Aorta (tissue), 5 donors: Measurements from ENCODE around the gene MATN3. TPM values are rescaled to one million over a fixed set of nuclear protein-coding genes. Genes with fewer than 3 reads are reported as not detected.

Source experiments
- ATAC-seq: fragments of 200-7000 bp; cut with Tn5 transposase; one replicate; pipeline ENCODE4 v1.9.1; 2022; ENCODE audit warnings: moderate library complexity; ENCODE audit not compliant: low FRiP score
- DNase-seq, 2 donors: peaks; one replicate each; pipeline ENCODE4 v3.0.0-alpha.2; 2020
- H3K27ac ChIP-seq, 2 donors: one replicate each; pipeline ENCODE4 v1.5.1; 2013; ENCODE audit warnings: low read length in 2 of 2, mild to moderate bottlenecking in 2 of 2, moderate library complexity in 2 of 2, control low read depth in 1 of 2, inconsistent platforms in 1 of 2, low read depth in 1 of 2
- H3K27me3 ChIP-seq, 2 donors: one replicate each; pipeline ENCODE4 v1.6.1; 2013; ENCODE audit warnings: control low read depth in 1 of 2, low read length in 1 of 2, mild to moderate bottlenecking in 1 of 2, moderate library complexity in 1 of 2; ENCODE audit not compliant: insufficient read depth in 2 of 2, control insufficient read depth in 1 of 2
- H3K36me3 ChIP-seq, 2 donors: one replicate each; pipeline ENCODE4 v1.6.1; 2013; ENCODE audit warnings: control low read depth in 1 of 2, low read length in 1 of 2, mild to moderate bottlenecking in 1 of 2; ENCODE audit not compliant: insufficient read depth in 2 of 2, control insufficient read depth in 1 of 2
- H3K4me1 ChIP-seq, 2 donors: one replicate each; pipeline ENCODE4 v1.6.1; 2013; ENCODE audit warnings: low read length in 2 of 2, control low read depth in 1 of 2, mild to moderate bottlenecking in 1 of 2, moderate library complexity in 1 of 2; ENCODE audit not compliant: insufficient read depth in 2 of 2, control insufficient read depth in 1 of 2
- H3K4me3 ChIP-seq, 2 donors: one replicate each; pipeline ENCODE4 v1.5.1; 2013; ENCODE audit warnings: low read length in 2 of 2, control low read depth in 1 of 2, mild to moderate bottlenecking in 1 of 2
- H3K9me3 ChIP-seq: one replicate; pipeline ENCODE4 v1.6.1; 2013; ENCODE audit warnings: mild to moderate bottlenecking, low read length; ENCODE audit not compliant: control insufficient read depth
- WGBS, 2 donors: extraction: QIAGEN DNeasy Blood & Tissue Kit; methylation state at CpG; one replicate each; pipeline ENCODE4 v1.1.7; 2013; 5-methylcytosine and 5-hydroxymethylcytosine counted together
- intact Hi-C, 2 donors: fragments of 100-400 bp; cut with DNase I; formaldehyde crosslinking; loops; one replicate each; pipeline versions ENCODE4 v1.14.2 to v1.15.0; 2022
- polyA plus RNA-seq, 2 donors: library from polyadenylated mRNA; stranded (reverse); fragments of 200-250 nt; gene quantifications; one replicate each; pipeline ENCODE4 v1.2.3, GENCODE V29; 2013
- total RNA-seq, 2 donors: library from RNA; stranded (reverse); fragmentation: NEBNext Ultra II Directional; extraction: Animal tissue kit (Norgen Biotek cat#: 25700); gene quantifications; one replicate each; pipeline ENCODE4 v1.2.1, GENCODE V29; 2021
- donor health status: healthy with polysubstance abuse.
- donor health status: Bipolar disorder and iron deficiency.
- donor health status: DM: no; HTN: no; CAD: no.
- donor health status: DM: no; HTN: no; CAD: no.
- donor health status: DM: yes; HTN: yes; CAD: no.

The MATN3 gene
- total and polyA plus RNA-seq, 4 donors = 0.13 to 1.9 (median 1.7) TPM

DNA sequence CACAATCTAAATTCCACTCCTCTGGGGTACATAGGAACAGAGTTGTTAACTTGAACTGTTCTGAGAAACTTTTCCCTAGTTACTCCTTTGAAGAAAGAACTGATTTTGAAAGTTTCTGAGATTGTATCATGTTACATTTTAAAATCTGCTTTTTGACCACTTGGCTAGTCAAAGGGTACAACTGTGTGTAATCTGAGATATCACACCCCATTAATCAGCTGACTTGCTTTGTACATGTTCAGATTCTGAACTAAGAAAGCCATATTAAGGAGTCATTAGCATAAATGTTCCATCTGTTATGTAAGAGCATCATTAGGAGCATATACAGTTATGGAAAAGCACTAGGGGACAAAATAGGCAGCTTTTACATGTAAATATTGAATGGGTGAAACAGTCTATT, 18.7 kb downstream of the MATN3 start:
- no peak overlapping the region for H3K27ac ChIP-seq
- ATAC-seq (no peak), DNase-seq (no peak)
- no peaks in the 10 kb centered on the region for H3K9me3 ChIP-seq
- H3K36me3 ChIP-seq = no peaks in the 10 kb centered on the region
- no peak overlapping the region for H3K4me3 ChIP-seq
- intact Hi-C loops = no loop called here
- H3K27me3 ChIP-seq = no peaks in the 10 kb centered on the region
- H3K4me1 ChIP-seq = no peaks in the 10 kb centered on the region

DNA sequence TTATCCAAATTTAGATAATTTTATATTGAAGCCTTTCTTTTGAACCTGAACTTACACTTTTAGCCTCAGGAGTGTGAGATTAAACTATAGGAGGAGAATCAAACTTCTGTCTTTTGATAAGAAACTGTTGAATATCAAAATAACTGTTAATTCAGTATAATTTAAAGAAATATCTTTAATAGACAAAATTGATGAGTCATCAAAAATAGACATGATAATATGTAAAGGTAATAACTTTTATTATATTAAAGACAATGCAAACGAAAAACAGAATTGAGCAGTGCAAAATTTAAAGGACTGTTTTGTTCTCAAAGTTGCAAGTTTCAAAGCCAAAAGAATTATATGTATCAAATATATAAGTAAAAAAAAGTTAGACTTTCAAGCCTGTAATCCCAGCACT, 20.6 kb downstream of the MATN3 start:
- ATAC-seq (no peak), DNase-seq (no peak)
- no peak overlapping the region for H3K4me3 ChIP-seq
- H3K27ac ChIP-seq = no peak overlapping the region
- no peaks in the 10 kb centered on the region for H3K27me3 ChIP-seq
- no peaks in the 10 kb centered on the region for H3K9me3 ChIP-seq
- intact Hi-C loops = loop anchor here in 1 of 2 donors (2.0 kb wide), 1 partner anchor 21 kb away; the partner anchor contains the start of gene MATN3
- H3K36me3 ChIP-seq = no peaks in the 10 kb centered on the region
- WGBS, 2 donors = 84 to 95% methylated on average over 1 of the region's 1 CpG
- H3K4me1 ChIP-seq = no peaks in the 10 kb centered on the region

DNA sequence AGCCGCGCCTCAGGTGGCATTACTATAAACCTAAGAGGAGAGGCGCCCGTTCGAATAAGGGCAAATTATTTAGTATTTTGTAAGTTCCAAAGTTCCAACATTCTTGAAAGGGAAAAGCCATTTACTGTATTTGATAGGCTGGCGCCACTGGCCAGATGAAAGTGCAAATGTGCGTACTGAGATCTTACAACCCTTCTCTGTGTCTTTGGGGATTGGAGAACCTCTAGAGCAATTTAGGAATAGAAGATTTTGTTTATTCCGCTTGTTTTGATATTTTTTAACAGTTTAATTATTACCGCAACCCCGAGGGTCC, 22.1 kb downstream of the MATN3 start:
- intact Hi-C loops = loop anchor here in 1 of 2 donors (2.0 kb wide), 1 partner anchor 22 kb away; the partner anchor contains the start of gene MATN3
- Histone ChIP-seq H3K27ac (no peak overlapping the region), H3K36me3 (no peaks in the 10 kb centered on the region), H3K9me3 (no peaks in the 10 kb centered on the region), H3K4me1 (no peaks in the 10 kb centered on the region), H3K27me3 (no peaks in the 10 kb centered on the region), H3K4me3 (peak overlapping the region; percentile 43 to 81)
- ATAC-seq (no peak), DNase-seq (no peak)
- WGBS, 2 donors = 13% methylated on average over 10 of the region's 10 CpGs

DNA sequence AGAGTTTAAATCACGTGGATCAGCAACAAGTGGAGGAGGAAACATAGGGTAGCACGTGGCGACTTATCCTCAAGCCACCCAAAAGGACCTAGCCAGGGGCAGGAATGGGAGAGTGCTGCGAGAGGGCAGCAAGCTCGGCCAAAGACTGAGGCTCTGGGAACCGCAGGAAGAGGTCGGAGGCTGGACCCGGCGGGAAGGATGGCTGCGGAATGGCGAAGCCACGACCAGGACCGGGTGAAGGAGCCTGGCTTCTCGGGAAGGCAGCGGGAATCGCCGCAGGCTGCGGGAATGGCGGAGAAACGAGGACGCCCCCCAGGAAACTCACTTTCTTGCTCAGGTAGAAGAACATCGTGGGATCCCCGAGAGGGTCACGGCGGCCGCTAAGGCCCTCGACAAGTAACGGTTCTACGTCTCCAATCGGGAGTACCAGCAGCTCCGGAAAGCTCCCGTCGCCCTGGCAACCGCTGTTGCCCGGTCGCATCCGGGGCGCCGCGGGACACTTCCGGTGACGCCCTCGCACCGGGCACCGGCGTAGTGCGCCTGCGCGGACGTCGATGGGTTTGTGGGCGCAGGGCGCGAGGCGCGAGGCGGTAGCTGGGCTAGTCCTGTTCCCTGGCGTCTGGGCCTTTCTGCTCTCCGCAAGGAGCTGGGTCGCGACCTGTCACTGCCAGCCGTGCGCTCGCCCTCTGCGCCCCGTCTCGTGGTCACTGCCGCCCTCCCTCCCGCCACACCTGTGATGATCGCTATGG, 22.6 kb downstream of the MATN3 start, which contains the start of gene WDR35:
Gene WDR35, minus strand, starts transcription at position 439 of the 749 bp plus-strand sequence. Its CDS starts 90 bp downstream, at position 349.
- 0% methylated on average over 69 to 70 of the region's 70 CpGs for WGBS, 2 donors
- peak within 1 kb of the TSS in 1 of 2 donors; percentile 72 for H3K27ac ChIP-seq
- no peaks in the 10 kb centered on the region for H3K27me3 ChIP-seq
- peak; percentile 94 to 97 for DNase-seq
- intact Hi-C loops = loop anchor here in 1 of 2 donors (2.0 kb wide), 1 partner anchor 23 kb away; the partner anchor contains the start of gene MATN3
- peak within 1 kb of the TSS; percentile 43 to 81 for H3K4me3 ChIP-seq
- no peaks in the 10 kb centered on the region for H3K4me1 ChIP-seq
- H3K9me3 ChIP-seq = no peaks in the 10 kb centered on the region
- H3K36me3 ChIP-seq = no peaks in the 10 kb centered on the region
- ATAC-seq = peak; percentile 98

DNA sequence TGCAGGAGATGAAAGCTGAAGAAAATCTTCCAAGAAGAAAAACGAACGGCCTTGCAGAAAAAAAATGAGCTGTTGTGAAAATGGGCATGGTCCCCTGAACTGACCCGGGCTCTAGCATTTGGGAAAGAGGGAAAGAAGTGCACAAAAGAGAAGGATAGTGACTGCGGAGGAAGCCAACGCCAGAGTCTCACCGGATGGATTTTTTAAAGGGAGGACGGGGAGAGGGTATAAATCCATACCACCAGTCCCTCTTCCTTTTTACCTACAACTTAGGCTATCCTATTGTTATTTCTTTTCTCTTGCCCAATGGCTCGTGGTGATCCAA, 23.2 kb downstream of the MATN3 start:
- ATAC-seq (no peak), DNase-seq (no peak)
- Histone ChIP-seq H3K36me3 (no peaks in the 10 kb centered on the region), H3K4me1 (no peaks in the 10 kb centered on the region), H3K9me3 (no peaks in the 10 kb centered on the region), H3K27ac (peak overlapping the region in 1 of 2 donors; percentile 72), H3K27me3 (no peaks in the 10 kb centered on the region), H3K4me3 (peak overlapping the region; percentile 43 to 81)
- WGBS, 2 donors = 3% methylated on average over 8 of the region's 8 CpGs
- intact Hi-C loops = no loop called here

DNA sequence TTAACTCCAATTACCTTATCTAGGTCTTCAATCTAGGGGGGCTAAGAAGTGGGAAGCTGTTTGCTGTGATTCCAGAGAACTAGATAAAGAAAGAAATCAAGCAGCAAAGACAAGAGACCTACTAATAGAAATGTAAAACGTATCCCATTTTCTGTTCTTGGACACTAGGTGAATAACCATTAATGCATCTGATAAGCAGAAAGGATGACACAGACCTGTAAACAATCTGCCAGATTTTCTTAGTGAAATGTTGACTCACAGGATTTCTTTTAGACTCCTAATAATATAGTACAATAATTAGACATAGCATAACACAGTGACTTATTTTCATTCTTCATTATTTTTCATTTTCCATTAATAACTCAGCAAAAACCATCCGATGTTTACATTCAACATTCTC, 23.9 kb downstream of the MATN3 start:
- no peaks in the 10 kb centered on the region for H3K36me3 ChIP-seq
- ATAC-seq = no peak
- H3K27ac ChIP-seq = no peak overlapping the region
- no peaks in the 10 kb centered on the region for H3K4me1 ChIP-seq
- no peak for DNase-seq
- H3K4me3 ChIP-seq = no peak overlapping the region
- WGBS, 2 donors = 48 to 69% methylated on average over 2 of the region's 2 CpGs
- no peaks in the 10 kb centered on the region for H3K27me3 ChIP-seq
- no peaks in the 10 kb centered on the region for H3K9me3 ChIP-seq
- intact Hi-C loops = no loop called here

DNA sequence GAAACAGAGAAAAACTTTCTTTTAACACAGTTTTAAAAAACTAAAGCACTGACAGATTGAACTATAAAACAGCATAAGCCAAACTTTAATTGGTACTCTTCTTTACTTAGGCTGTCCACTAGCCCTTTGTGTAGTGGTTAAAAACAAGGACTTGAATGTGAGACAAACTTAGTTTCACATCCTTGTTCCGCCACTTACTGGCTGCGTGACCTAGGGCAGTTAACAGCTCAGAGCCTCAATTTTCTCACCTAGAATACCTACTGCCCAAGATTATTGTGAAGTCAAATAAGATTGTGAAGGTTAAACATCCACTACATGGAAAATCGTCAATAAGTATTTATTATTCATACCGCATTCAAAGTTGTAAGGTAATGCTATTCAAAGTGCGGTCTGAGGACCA, 24.5 kb downstream of the MATN3 start:
- no peaks in the 10 kb centered on the region for H3K9me3 ChIP-seq
- ATAC-seq = no peak
- H3K27ac ChIP-seq = no peak overlapping the region
- no peaks in the 10 kb centered on the region for H3K36me3 ChIP-seq
- DNase-seq = no peak
- no peaks in the 10 kb centered on the region for H3K4me1 ChIP-seq
- intact Hi-C loops = no loop called here
- no peak overlapping the region for H3K4me3 ChIP-seq
- 96 to 98% methylated on average over 5 of the region's 5 CpGs for WGBS, 2 donors
- no peaks in the 10 kb centered on the region for H3K27me3 ChIP-seq

DNA sequence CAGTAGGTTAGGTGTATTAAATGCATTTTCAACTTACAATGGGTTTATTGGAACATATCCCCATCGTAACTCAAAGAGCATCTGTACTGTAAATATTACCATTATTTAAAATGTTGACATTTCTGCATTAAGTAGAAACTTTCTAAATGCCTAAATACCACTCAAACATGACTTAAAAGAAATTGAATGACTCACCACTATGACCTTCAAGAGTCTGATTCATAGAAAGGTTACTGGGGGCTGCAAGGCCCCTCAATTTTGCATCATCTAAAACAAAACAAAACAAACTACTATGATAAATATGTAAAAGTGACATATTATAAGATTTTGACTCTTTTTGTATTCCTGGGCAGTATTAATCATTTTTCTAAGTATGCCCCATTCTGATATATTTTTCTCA, 30.2 kb downstream of the MATN3 start:
- H3K36me3 ChIP-seq = no peaks in the 10 kb centered on the region
- H3K9me3 ChIP-seq = no peaks in the 10 kb centered on the region
- no peaks in the 10 kb centered on the region for H3K27me3 ChIP-seq
- 95 to 99% methylated on average over 1 of the region's 1 CpG for WGBS, 2 donors
- no peak overlapping the region for H3K27ac ChIP-seq
- ATAC-seq (no peak), DNase-seq (no peak)
- intact Hi-C loops = no loop called here
- H3K4me3 ChIP-seq = no peak overlapping the region
- no peaks in the 10 kb centered on the region for H3K4me1 ChIP-seq

DNA sequence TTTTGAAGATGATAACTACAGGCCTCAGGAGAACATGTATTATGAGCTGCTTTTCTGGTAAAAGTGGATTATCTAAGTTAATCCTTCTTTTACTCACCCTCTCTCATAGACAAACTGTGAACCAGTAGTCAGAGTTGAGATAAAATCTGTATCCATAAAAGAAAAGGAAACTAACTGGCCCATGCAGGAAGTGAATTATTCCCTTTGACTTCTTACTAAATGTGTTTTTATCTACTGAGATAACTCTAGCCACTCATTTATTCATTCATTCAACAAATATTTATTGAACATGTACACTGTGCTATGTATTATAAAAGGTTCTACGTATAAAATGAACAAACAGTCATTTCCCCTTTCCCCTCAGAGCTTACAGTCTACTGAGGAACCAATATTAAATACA, 32.5 kb downstream of the MATN3 start:
- 89 to 93% methylated on average over 1 of the region's 1 CpG for WGBS, 2 donors
- intact Hi-C loops = no loop called here
- H3K4me3 ChIP-seq = no peak overlapping the region
- H3K4me1 ChIP-seq = no peaks in the 10 kb centered on the region
- H3K9me3 ChIP-seq = no peaks in the 10 kb centered on the region
- H3K27ac ChIP-seq = no peak overlapping the region
- H3K36me3 ChIP-seq = peaks cover 0 to 3% of the 10 kb centered on the region in 2 donors
- DNase-seq (no peak), ATAC-seq (no peak)
- H3K27me3 ChIP-seq = no peaks in the 10 kb centered on the region
